HEK293 (cell line): ENCODE measurements around the gene PHACTR3.

Experiments used
- CTCF ChIA-PET: fragments of 350-600 bp; formaldehyde crosslinking; extraction: SDS; loops from one replicate; lab custom pipeline; 2021; ENCODE audit warnings: antibody characterized with exemption; lab: Yijun Ruan, JAX
- POLR2A ChIA-PET: fragments of 300-600 bp; formaldehyde crosslinking; extraction: SDS; loops from one replicate; lab custom pipeline; 2020; ENCODE audit warnings: antibody characterized with exemption, inconsistent platforms; lab: Yijun Ruan, JAX
- H3K27ac ChIP-seq: fragments of 200-500 bp; sonication (Bioruptor generic); 2 replicates; pipeline ENCODE4 v1.5.1; 2014; ENCODE audit warnings: low read depth, low read length, control low read depth, inconsistent platforms; ENCODE audit errors: extremely low read depth
- H3K36me3 ChIP-seq, 2 experiments: fragments of 200-500 bp in 1 of 2; sonication (Bioruptor generic) in 1 of 2; 1 replicate in 1 of 2; 2 replicates in 1 of 2; pipeline ENCODE4 v1.5.1; 2014 to 2017; ENCODE audit warnings: inconsistent platforms in 2 of 2, low read length in 2 of 2; ENCODE audit not compliant: control insufficient read depth in 2 of 2, insufficient read depth in 1 of 2
- H3K4me1 ChIP-seq: fragments of 200-500 bp; sonication (Bioruptor generic); 2 replicates; pipeline ENCODE4 v1.5.1; 2014; ENCODE audit warnings: mild to moderate bottlenecking, low read length, inconsistent platforms; ENCODE audit not compliant: control insufficient read depth, insufficient read depth
- H3K4me3 ChIP-seq: 2 replicates; pipeline ENCODE4 v1.5.1; 2011; ENCODE audit warnings: low read depth, mild to moderate bottlenecking, control low read depth, low read length, moderate library complexity
- H3K9me3 ChIP-seq: fragments of 200-500 bp; sonication (Bioruptor generic); 2 replicates; pipeline ENCODE4 v1.5.1; 2014; ENCODE audit warnings: low read depth, low read length, inconsistent platforms; ENCODE audit not compliant: control insufficient read depth, insufficient read depth
- EGR2 ChIP-seq: fragments of 450-650 bp; formaldehyde crosslinking; IDR thresholded peaks from 2 replicates; pipeline ENCODE4 v1.5.1; 2016; ENCODE audit warnings: low read depth, missing biosample characterization, missing genetic modification characterization
- SCRT1 ChIP-seq: fragments of 450-650 bp; formaldehyde crosslinking; IDR thresholded peaks from 2 replicates; pipeline ENCODE4 v1.5.1; 2016; ENCODE audit warnings: missing biosample characterization, missing genetic modification characterization, borderline replicate concordance
- ZBTB21 ChIP-seq: fragments of 450-650 bp; formaldehyde crosslinking; IDR thresholded peaks from 2 replicates; pipeline ENCODE4 v1.5.1; 2017; ENCODE audit warnings: missing biosample characterization, missing genetic modification characterization
- ZNF133 ChIP-seq: fragments of 450-650 bp; formaldehyde crosslinking; IDR thresholded peaks from 2 replicates; pipeline ENCODE4 v1.5.1; 2016; ENCODE audit warnings: missing biosample characterization, missing genetic modification characterization
- ZNF324 ChIP-seq: fragments of 450-650 bp; formaldehyde crosslinking; IDR thresholded peaks from 2 replicates; pipeline ENCODE4 v1.5.1; 2016; ENCODE audit warnings: missing biosample characterization, missing genetic modification characterization
- ZNF549 ChIP-seq: fragments of 450-650 bp; IDR thresholded peaks from 2 replicates; pipeline ENCODE4 v1.5.1; 2018; ENCODE audit warnings: missing biosample characterization, missing genetic modification characterization, mild to moderate bottlenecking, inconsistent platforms, moderate library complexity
- ZNF560 ChIP-seq: fragments of 450-650 bp; formaldehyde crosslinking; IDR thresholded peaks from 2 replicates; pipeline ENCODE4 v1.5.1; 2017; ENCODE audit warnings: missing biosample characterization, missing genetic modification characterization, borderline replicate concordance
- ZNF561 ChIP-seq: fragments of 450-650 bp; IDR thresholded peaks from 2 replicates; pipeline ENCODE4 v1.5.1; 2018; ENCODE audit warnings: missing biosample characterization, missing genetic modification characterization, borderline replicate concordance
- ZNF571 ChIP-seq: fragments of 450-650 bp; formaldehyde crosslinking; IDR thresholded peaks from 2 replicates; pipeline ENCODE4 v1.5.0; 2017; ENCODE audit warnings: missing biosample characterization, missing genetic modification characterization
- ZNF660 ChIP-seq: fragments of 450-650 bp; IDR thresholded peaks from 2 replicates; pipeline ENCODE4 v1.5.1; 2018; ENCODE audit warnings: missing biosample characterization, mild to moderate bottlenecking, missing genetic modification characterization
- TF ChIP-seq, protein P1 (sequence below): fragments of 450-650 bp; formaldehyde crosslinking; IDR thresholded peaks from 2 replicates; pipeline ENCODE4 v1.5.1; 2016; ENCODE audit warnings: missing biosample characterization, missing genetic modification characterization, borderline replicate concordance
- TF ChIP-seq, protein P2 (sequence below): fragments of 450-650 bp; formaldehyde crosslinking; conservative IDR thresholded peaks from 2 replicates; pipeline ENCODE4 v1.5.1; 2016; ENCODE audit warnings: low read depth, missing biosample characterization, missing genetic modification characterization
- TF ChIP-seq, protein P3 (sequence below): fragments of 450-650 bp; formaldehyde crosslinking; optimal IDR thresholded peaks from 2 replicates; pipeline ENCODE3; 2016; ENCODE audit warnings: missing biosample characterization, mild to moderate bottlenecking, missing genetic modification characterization
- TF ChIP-seq, protein P4 (sequence below): fragments of 450-650 bp; formaldehyde crosslinking; IDR thresholded peaks from 2 replicates; pipeline ENCODE4 v1.5.1; 2016; ENCODE audit warnings: missing biosample characterization, missing genetic modification characterization

PHACTR3 gene

DNA sequence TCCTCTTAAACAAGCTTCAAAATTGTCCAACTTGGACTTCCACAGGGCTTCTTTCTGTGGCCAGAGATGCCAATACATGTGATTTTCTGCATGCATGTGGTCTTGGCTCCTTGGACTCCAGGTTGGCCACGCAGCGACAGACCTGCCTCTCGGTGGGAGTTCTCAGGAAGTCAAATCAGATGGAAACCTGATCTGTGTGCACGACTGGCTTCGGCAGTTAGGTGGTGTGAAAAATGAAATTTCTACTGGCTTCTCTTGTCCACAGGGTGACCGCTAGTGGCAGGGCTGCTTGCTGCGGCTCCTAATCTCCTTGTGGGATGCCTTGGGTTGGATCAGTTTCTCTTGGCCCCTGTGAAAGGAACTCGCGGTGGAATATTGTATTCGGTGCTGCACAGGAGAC is 57.3 kb downstream of the PHACTR3 start:
- Histone ChIP-seq H3K4me1 (no peaks in the 10 kb centered on the region), H3K9me3 (no peaks in the 10 kb centered on the region)
- CTCF ChIA-PET: interaction anchor here (0.6 kb wide), 1 partner anchor 80 kb away, joined by 3 read pairs; no protein-coding TSS in a partner anchor

DNA sequence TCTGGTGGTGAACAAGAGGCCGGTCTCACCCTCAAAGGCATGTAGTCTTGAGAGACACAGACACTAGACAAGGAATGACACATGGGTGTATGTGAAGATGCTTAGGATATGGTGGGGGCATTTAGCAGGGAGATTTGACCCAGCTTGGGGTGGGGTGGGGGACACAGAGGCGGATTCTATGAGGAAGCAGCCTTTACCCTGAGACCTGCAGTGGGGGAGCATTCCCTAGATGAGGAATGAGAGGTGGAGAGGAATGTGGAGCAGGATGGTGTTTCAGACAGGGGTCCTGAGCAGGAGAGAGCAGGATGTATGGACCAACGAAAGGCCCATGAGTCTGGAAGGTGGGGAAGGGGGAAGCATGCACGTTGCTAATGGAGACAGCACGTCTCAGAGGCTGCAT is 57.8 kb downstream of the PHACTR3 start:
- ChIA-PET POLR2A (no interaction called here), CTCF (no interaction called here)
- TF ChIP-seq ZNF549 (tag by site-specific recombination) (no peak), ZNF571 (tag by site-specific recombination) (no peak), ZNF560 (no peak), EGR2 (no peak), ZNF660 (tag by site-specific recombination) (no peak), ZNF133 (no peak), ZNF324 (tag by site-specific recombination) (no peak)
- TF ChIP-seq, protein P1, sequence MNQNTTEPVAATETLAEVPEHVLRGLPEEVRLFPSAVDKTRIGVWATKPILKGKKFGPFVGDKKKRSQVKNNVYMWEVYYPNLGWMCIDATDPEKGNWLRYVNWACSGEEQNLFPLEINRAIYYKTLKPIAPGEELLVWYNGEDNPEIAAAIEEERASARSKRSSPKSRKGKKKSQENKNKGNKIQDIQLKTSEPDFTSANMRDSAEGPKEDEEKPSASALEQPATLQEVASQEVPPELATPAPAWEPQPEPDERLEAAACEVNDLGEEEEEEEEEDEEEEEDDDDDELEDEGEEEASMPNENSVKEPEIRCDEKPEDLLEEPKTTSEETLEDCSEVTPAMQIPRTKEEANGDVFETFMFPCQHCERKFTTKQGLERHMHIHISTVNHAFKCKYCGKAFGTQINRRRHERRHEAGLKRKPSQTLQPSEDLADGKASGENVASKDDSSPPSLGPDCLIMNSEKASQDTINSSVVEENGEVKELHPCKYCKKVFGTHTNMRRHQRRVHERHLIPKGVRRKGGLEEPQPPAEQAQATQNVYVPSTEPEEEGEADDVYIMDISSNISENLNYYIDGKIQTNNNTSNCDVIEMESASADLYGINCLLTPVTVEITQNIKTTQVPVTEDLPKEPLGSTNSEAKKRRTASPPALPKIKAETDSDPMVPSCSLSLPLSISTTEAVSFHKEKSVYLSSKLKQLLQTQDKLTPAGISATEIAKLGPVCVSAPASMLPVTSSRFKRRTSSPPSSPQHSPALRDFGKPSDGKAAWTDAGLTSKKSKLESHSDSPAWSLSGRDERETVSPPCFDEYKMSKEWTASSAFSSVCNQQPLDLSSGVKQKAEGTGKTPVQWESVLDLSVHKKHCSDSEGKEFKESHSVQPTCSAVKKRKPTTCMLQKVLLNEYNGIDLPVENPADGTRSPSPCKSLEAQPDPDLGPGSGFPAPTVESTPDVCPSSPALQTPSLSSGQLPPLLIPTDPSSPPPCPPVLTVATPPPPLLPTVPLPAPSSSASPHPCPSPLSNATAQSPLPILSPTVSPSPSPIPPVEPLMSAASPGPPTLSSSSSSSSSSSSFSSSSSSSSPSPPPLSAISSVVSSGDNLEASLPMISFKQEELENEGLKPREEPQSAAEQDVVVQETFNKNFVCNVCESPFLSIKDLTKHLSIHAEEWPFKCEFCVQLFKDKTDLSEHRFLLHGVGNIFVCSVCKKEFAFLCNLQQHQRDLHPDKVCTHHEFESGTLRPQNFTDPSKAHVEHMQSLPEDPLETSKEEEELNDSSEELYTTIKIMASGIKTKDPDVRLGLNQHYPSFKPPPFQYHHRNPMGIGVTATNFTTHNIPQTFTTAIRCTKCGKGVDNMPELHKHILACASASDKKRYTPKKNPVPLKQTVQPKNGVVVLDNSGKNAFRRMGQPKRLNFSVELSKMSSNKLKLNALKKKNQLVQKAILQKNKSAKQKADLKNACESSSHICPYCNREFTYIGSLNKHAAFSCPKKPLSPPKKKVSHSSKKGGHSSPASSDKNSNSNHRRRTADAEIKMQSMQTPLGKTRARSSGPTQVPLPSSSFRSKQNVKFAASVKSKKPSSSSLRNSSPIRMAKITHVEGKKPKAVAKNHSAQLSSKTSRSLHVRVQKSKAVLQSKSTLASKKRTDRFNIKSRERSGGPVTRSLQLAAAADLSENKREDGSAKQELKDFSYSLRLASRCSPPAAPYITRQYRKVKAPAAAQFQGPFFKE: no peak
- TF ChIP-seq, protein P2, sequence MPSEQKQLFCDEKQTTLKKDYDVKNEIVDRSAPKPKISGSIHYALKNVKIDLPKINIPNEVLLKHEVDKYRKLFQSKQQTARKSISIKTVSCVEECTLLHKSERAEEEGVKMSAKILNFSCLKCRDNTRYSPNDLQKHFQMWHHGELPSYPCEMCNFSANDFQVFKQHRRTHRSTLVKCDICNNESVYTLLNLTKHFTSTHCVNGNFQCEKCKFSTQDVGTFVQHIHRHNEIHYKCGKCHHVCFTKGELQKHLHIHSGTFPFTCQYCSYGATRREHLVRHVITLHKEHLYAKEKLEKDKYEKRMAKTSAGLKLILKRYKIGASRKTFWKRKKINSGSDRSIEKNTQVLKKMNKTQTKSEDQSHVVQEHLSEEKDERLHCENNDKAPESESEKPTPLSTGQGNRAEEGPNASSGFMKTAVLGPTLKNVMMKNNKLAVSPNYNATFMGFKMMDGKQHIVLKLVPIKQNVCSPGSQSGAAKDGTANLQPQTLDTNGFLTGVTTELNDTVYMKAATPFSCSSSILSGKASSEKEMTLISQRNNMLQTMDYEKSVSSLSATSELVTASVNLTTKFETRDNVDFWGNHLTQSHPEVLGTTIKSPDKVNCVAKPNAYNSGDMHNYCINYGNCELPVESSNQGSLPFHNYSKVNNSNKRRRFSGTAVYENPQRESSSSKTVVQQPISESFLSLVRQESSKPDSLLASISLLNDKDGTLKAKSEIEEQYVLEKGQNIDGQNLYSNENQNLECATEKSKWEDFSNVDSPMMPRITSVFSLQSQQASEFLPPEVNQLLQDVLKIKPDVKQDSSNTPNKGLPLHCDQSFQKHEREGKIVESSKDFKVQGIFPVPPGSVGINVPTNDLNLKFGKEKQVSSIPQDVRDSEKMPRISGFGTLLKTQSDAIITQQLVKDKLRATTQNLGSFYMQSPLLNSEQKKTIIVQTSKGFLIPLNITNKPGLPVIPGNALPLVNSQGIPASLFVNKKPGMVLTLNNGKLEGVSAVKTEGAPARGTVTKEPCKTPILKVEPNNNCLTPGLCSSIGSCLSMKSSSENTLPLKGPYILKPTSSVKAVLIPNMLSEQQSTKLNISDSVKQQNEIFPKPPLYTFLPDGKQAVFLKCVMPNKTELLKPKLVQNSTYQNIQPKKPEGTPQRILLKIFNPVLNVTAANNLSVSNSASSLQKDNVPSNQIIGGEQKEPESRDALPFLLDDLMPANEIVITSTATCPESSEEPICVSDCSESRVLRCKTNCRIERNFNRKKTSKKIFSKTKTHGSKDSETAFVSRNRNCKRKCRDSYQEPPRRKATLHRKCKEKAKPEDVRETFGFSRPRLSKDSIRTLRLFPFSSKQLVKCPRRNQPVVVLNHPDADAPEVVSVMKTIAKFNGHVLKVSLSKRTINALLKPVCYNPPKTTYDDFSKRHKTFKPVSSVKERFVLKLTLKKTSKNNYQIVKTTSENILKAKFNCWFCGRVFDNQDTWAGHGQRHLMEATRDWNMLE (tag by site-specific recombination): no peak
- TF ChIP-seq, protein P3, sequence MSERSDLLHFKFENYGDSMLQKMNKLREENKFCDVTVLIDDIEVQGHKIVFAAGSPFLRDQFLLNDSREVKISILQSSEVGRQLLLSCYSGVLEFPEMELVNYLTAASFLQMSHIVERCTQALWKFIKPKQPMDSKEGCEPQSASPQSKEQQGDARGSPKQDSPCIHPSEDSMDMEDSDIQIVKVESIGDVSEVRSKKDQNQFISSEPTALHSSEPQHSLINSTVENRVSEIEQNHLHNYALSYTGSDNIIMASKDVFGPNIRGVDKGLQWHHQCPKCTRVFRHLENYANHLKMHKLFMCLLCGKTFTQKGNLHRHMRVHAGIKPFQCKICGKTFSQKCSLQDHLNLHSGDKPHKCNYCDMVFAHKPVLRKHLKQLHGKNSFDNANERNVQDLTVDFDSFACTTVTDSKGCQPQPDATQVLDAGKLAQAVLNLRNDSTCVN: no peak
- TF ChIP-seq, protein P4, sequence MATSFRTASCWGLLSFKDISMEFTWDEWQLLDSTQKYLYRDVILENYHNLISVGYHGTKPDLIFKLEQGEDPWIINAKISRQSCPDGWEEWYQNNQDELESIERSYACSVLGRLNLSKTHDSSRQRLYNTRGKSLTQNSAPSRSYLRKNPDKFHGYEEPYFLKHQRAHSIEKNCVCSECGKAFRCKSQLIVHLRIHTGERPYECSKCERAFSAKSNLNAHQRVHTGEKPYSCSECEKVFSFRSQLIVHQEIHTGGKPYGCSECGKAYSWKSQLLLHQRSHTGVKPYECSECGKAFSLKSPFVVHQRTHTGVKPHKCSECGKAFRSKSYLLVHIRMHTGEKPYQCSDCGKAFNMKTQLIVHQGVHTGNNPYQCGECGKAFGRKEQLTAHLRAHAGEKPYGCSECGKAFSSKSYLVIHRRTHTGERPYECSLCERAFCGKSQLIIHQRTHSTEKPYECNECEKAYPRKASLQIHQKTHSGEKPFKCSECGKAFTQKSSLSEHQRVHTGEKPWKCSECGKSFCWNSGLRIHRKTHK (tag by site-specific recombination): no peak
- no peaks in the 10 kb centered on the region for H3K36me3 ChIP-seq
- H3K27ac ChIP-seq: no peak overlapping the region
- H3K9me3 ChIP-seq: no peaks in the 10 kb centered on the region
- no peaks in the 10 kb centered on the region for H3K4me1 ChIP-seq
- no peak overlapping the region for H3K4me3 ChIP-seq

More for the DNA sequence above, 57.3 kb downstream of the PHACTR3 start:
- POLR2A ChIA-PET: no interaction called here
- Histone ChIP-seq H3K27ac (no peak overlapping the region), H3K4me3 (no peak overlapping the region), H3K36me3 (no peaks in the 10 kb centered on the region)
- TF ChIP-seq SCRT1 (no peak), ZNF561 (tag by site-specific recombination) (no peak), ZBTB21 (tag by site-specific recombination) (no peak)
